ENCODE data around the gene MISP. TPM values are rescaled to one million over a fixed set of nuclear protein-coding genes. Genes with fewer than 3 reads are reported as not detected.
A peak's percentile ranks its signal among the peaks of the same experiment; 100 is the strongest.

Gene MISP
- total RNA-seq, 1 donor from 2014 or later: 105 TPM

- DNase-seq (ENCODE audit: low read depth) (no peak), FAIRE-seq (no peak)
- Histone ChIP-seq H3K27me3 (ENCODE audit: control insufficient read depth, insufficient read depth, low read length) (no peaks in the 10 kb centered on the region), H3K36me3 (ENCODE audit: control insufficient read depth, insufficient read depth, low read length) (no peaks in the 10 kb centered on the region), H3K4me3 (ENCODE audit: low read depth, low read length) (no peak overlapping the region)
- no peak for TF ChIP-seq CTCF (IDR thresholded peaks at IDR 0.05; ENCODE audit: insufficient read depth, low read length, severe bottlenecking)
Observed at GRCh38 chr19:772063-772462, 21.2 kb downstream of the MISP start.

- FAIRE-seq: no peak
- TF ChIP-seq CTCF (IDR thresholded peaks at IDR 0.05; ENCODE audit: insufficient read depth, low read length, severe bottlenecking): no peak
- no peak overlapping the region for H3K4me3 ChIP-seq (ENCODE audit: low read depth, low read length)
- no peak for DNase-seq (ENCODE audit: low read depth)
- no peaks in the 10 kb centered on the region for H3K27me3 ChIP-seq (ENCODE audit: control insufficient read depth, insufficient read depth, low read length)
- no peaks in the 10 kb centered on the region for H3K36me3 ChIP-seq (ENCODE audit: control insufficient read depth, insufficient read depth, low read length)
Observed at GRCh38 chr19:772730-773436, 22.0 kb downstream of the MISP start.

- FAIRE-seq (no peak), DNase-seq (ENCODE audit: low read depth) (no peak)
- no peaks in the 10 kb centered on the region for H3K27me3 ChIP-seq (ENCODE audit: control insufficient read depth, insufficient read depth, low read length)
- no peaks in the 10 kb centered on the region for H3K36me3 ChIP-seq (ENCODE audit: control insufficient read depth, insufficient read depth, low read length)
- TF ChIP-seq CTCF (IDR thresholded peaks at IDR 0.05; ENCODE audit: insufficient read depth, low read length, severe bottlenecking): no peak
- no peak overlapping the region for H3K4me3 ChIP-seq (ENCODE audit: low read depth, low read length)
Observed at GRCh38 chr19:776549-776948, 25.6 kb downstream of the MISP start.

- TF ChIP-seq CTCF (IDR thresholded peaks at IDR 0.05; ENCODE audit: insufficient read depth, low read length, severe bottlenecking): no peak
- FAIRE-seq (peak; percentile 99), DNase-seq (ENCODE audit: low read depth) (peak; percentile 96)
- Histone ChIP-seq H3K27me3 (ENCODE audit: control insufficient read depth, insufficient read depth, low read length) (no peaks in the 10 kb centered on the region), H3K4me3 (ENCODE audit: low read depth, low read length) (no peak overlapping the region), H3K36me3 (ENCODE audit: control insufficient read depth, insufficient read depth, low read length) (no peaks in the 10 kb centered on the region)
Observed at GRCh38 chr19:778910-779653, 28.2 kb downstream of the MISP start.

GRCh38 chr19:780935-781334 is 30.0 kb downstream of the MISP start:
- H3K36me3 ChIP-seq (ENCODE audit: control insufficient read depth, insufficient read depth, low read length): no peaks in the 10 kb centered on the region
- DNase-seq (ENCODE audit: low read depth): no peak
- FAIRE-seq: no peak
- no peak overlapping the region for H3K4me3 ChIP-seq (ENCODE audit: low read depth, low read length)
- TF ChIP-seq CTCF (IDR thresholded peaks at IDR 0.05; ENCODE audit: insufficient read depth, low read length, severe bottlenecking): no peak
- no peaks in the 10 kb centered on the region for H3K27me3 ChIP-seq (ENCODE audit: control insufficient read depth, insufficient read depth, low read length)
